LNCaP clone FGC (cell line): ENCODE measurements around the gene BRSK2.

Experiments
- DNase-seq: peaks from one replicate; pipeline ENCODE4 v3.0.0-alpha.2; 2011; ENCODE audit warnings: low read depth
- H3K4me3 ChIP-seq: 2 replicates; pipeline ENCODE4 v1.5.1; 2011; ENCODE audit warnings: mild to moderate bottlenecking, low read depth, low read length, control low read depth
- TF ChIP-seq, protein P1 (sequence below): IDR thresholded peaks from 2 replicates; pipeline ENCODE4 v1.5.1; 2012; ENCODE audit warnings: mild to moderate bottlenecking; ENCODE audit not compliant: control insufficient read depth, insufficient read depth; ENCODE audit errors: extremely low read depth

BRSK2 gene

DNA sequence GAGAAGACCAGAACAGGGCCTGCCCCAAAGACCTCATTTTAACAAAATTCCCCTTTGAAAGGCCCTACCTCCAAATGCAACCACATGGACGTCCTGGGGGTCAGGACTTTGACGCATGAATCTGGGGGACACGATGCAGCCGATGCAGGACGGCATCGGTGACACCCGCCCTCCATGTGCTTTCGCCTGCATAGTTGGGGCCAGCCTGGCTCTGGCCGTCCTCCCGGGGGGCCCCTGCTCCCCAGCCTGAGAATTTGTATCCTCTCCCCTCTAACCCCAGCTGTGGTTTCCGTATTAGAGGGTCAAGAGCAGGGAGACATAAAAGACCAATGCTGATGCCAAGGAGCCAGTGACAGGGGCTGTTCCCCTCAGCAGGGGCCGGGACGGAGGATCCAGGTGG, 18.4 kb upstream of the BRSK2 start:
- H3K4me3 ChIP-seq = no peak overlapping the region
- no peak for DNase-seq
- TF ChIP-seq, protein P1, sequence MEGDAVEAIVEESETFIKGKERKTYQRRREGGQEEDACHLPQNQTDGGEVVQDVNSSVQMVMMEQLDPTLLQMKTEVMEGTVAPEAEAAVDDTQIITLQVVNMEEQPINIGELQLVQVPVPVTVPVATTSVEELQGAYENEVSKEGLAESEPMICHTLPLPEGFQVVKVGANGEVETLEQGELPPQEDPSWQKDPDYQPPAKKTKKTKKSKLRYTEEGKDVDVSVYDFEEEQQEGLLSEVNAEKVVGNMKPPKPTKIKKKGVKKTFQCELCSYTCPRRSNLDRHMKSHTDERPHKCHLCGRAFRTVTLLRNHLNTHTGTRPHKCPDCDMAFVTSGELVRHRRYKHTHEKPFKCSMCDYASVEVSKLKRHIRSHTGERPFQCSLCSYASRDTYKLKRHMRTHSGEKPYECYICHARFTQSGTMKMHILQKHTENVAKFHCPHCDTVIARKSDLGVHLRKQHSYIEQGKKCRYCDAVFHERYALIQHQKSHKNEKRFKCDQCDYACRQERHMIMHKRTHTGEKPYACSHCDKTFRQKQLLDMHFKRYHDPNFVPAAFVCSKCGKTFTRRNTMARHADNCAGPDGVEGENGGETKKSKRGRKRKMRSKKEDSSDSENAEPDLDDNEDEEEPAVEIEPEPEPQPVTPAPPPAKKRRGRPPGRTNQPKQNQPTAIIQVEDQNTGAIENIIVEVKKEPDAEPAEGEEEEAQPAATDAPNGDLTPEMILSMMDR = no peak

DNA sequence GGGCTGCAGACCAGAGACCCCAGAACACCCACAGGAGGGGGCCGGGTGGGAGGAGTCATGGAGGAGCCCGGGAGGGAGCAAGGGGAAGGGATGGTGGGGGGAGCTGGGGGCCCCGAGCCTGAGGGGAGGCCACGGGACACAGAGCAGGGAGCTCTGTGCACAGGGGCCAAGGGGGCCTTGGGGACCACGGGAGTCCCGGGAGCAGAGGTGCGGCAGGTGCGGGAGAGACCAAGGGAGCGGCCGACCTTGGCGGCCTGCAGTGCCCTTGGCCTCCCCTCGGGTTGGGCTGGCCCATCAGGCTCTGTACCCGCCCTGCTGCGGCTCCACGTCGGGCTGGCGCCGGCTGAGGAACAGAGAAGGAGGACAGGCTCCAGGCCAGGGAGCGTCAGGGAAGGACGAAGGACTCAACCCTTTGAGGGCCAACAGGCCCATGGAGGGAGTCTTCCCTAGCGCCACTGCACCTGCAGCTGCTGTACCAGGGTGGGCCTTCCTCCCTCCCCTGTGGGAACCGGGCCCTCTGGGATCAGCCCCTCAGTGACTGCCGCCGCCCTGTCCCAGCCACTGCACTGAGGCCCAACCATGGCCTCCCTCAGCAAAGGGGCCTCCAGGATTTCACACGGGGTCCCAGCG, 17.8 kb upstream of the BRSK2 start:
- no peak for DNase-seq
- TF ChIP-seq, protein P1 = no peak

DNA sequence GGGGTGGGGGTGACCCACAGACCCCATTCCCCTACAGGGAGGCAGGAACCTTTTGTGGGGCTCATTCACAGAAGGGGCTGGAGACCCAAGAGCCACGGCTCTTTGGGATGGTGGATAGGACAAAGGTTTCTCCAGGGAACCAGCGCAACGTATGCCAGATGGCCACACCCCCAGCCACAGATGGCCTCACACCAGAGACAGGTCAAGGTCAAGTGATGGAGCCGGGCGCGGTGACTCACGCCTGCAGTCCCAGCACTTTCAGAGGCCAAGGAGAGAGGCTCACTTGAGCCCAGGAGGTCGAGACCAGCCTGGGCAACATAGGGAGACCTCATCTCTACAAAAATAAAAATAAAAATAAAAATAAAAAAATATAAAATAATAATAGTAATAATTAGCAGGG, 17.1 kb upstream of the BRSK2 start:
- DNase-seq = no peak
- TF ChIP-seq, protein P1 = no peak
- H3K4me3 ChIP-seq = no peak overlapping the region

More for the DNA sequence above, 17.8 kb upstream of the BRSK2 start:
- no peak overlapping the region for H3K4me3 ChIP-seq

DNA sequence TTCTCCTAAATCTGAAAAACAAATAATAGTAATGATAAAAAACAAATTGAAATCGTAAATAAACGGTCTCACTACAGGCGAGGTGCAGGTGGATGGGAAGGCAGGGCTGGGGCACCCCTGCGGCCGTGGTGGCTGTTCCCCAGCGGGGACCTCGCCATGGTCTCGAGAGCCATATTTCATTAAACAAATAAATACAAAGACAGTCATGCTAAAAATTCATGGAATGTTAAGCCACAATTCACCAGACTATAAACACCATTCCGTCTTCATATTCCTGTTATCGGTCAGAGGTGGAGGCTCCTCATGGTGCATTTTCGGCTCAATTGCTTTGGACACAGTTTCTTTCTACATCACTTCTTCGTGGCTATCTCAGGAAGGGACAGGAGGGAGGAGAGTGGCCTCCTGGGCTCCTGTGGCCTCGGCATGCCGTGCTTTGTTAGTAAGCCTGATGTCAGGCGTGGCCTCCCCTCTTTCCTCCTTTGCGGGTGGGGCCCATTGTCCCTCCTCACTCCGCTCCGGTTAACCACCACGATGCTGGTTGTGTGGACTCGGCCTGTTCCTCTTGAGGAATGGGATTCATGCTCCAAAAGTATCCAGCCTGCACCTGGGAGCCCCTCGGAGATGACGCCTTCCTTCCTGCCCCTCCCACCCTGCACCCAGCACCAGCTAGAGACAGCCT, 16.1 kb upstream of the BRSK2 start:
- H3K4me3 ChIP-seq = no peak overlapping the region
- no peak for DNase-seq
- TF ChIP-seq, protein P1 = no peak

DNA sequence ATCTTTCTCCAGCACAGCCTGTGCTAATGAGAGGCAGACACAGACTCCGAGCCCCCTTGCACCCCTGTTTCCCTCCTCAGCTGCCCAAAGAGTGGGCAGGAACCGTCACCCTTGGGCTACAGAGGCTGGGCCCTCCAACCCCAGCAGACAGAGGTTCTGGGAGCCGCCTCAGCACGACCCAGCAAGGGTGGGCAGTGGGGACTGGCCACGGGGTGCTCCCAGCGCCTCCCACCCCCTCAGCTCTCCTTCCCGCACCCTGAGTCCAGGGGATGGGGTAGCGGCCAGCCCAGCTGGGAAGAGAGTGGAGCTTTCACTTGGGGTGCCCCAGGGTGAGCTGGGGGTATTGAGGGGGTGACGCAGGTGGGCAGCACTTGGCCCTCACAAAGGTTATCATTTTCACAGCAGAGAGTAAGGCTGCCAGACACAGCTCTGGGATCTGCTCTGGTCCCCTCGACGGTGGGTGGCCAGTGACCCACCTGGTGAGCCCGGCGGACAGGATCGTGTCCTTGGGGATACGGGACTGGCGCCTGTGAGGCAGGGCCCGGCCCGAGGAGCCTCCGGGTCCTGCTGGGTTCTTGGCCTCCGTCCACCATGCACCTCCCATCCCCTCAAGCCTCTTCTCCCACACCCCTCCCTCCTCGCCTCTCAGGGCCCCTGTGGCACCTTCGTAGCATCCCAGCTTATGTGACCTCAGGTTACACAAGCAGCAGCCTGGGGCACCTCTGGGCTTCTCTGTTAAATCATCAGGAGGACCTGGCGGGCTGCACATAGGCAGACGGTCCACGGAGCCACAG, 14.4 kb upstream of the BRSK2 start:
- DNase-seq = no peak
- TF ChIP-seq, protein P1 = no peak
- H3K4me3 ChIP-seq = no peak overlapping the region

DNA sequence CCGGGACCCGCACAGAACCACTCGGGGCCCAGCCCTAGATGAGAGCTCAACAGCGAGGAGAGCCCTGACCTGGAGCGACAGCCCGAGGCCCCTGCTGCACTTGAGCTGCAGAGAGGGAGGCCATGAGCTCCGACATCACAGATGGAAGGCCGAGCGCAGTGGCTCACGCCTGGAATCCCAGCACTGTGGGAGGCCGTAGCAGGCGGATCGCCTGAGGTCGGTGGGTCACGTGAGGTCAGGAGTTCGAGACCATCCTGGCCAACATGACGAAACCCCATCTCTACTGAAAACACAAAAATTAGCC, 13.8 kb upstream of the BRSK2 start:
- no peak for DNase-seq
- TF ChIP-seq, protein P1 = no peak
- H3K4me3 ChIP-seq = no peak overlapping the region
